ENCODE measurements around the gene DSTN. TPM values are rescaled to one million over a fixed set of nuclear protein-coding genes. Genes with fewer than 3 reads are reported as not detected.

DSTN gene
- total and polyA plus RNA-seq, 2 experiments from 2014 or later, result 162 to 459 TPM

DNA sequence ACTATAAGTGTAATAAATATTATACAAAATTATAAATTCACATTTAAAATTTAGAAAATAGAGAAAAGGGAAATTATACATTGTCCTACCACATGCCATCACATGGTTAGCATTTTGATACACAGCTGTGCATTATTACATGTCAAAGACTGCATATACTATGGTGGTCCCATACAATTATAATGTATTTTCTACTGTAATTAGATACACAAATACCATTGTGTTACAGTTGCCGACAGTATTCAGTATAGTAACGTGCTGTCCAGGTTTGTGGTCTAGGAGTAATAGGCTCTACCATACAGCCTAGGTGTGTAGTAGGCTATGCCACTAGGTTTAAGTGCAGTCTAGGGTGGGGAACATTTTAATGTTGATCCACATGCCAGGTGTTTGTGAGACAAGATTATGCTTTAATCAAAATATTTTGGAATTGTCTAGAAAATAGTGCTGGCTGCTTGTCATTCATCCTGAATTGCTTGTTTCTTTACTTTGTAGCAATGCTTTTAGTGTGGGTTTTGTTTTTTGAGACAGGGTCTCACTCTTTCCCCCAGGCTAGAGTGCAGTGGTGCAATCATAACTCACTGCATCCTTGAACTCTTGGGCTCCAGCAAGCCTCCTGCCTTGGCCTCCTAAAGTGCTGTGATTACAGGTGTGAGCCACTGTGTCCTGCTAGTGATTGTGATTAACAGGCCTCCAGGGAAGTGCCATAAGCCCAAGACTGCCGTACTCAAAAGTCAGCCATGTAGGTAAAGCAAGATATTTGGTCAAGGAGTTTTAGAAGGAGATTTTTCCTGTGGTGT is 39.0 kb downstream of the DSTN start (continued):
- TF ChIP-seq, protein P1, sequence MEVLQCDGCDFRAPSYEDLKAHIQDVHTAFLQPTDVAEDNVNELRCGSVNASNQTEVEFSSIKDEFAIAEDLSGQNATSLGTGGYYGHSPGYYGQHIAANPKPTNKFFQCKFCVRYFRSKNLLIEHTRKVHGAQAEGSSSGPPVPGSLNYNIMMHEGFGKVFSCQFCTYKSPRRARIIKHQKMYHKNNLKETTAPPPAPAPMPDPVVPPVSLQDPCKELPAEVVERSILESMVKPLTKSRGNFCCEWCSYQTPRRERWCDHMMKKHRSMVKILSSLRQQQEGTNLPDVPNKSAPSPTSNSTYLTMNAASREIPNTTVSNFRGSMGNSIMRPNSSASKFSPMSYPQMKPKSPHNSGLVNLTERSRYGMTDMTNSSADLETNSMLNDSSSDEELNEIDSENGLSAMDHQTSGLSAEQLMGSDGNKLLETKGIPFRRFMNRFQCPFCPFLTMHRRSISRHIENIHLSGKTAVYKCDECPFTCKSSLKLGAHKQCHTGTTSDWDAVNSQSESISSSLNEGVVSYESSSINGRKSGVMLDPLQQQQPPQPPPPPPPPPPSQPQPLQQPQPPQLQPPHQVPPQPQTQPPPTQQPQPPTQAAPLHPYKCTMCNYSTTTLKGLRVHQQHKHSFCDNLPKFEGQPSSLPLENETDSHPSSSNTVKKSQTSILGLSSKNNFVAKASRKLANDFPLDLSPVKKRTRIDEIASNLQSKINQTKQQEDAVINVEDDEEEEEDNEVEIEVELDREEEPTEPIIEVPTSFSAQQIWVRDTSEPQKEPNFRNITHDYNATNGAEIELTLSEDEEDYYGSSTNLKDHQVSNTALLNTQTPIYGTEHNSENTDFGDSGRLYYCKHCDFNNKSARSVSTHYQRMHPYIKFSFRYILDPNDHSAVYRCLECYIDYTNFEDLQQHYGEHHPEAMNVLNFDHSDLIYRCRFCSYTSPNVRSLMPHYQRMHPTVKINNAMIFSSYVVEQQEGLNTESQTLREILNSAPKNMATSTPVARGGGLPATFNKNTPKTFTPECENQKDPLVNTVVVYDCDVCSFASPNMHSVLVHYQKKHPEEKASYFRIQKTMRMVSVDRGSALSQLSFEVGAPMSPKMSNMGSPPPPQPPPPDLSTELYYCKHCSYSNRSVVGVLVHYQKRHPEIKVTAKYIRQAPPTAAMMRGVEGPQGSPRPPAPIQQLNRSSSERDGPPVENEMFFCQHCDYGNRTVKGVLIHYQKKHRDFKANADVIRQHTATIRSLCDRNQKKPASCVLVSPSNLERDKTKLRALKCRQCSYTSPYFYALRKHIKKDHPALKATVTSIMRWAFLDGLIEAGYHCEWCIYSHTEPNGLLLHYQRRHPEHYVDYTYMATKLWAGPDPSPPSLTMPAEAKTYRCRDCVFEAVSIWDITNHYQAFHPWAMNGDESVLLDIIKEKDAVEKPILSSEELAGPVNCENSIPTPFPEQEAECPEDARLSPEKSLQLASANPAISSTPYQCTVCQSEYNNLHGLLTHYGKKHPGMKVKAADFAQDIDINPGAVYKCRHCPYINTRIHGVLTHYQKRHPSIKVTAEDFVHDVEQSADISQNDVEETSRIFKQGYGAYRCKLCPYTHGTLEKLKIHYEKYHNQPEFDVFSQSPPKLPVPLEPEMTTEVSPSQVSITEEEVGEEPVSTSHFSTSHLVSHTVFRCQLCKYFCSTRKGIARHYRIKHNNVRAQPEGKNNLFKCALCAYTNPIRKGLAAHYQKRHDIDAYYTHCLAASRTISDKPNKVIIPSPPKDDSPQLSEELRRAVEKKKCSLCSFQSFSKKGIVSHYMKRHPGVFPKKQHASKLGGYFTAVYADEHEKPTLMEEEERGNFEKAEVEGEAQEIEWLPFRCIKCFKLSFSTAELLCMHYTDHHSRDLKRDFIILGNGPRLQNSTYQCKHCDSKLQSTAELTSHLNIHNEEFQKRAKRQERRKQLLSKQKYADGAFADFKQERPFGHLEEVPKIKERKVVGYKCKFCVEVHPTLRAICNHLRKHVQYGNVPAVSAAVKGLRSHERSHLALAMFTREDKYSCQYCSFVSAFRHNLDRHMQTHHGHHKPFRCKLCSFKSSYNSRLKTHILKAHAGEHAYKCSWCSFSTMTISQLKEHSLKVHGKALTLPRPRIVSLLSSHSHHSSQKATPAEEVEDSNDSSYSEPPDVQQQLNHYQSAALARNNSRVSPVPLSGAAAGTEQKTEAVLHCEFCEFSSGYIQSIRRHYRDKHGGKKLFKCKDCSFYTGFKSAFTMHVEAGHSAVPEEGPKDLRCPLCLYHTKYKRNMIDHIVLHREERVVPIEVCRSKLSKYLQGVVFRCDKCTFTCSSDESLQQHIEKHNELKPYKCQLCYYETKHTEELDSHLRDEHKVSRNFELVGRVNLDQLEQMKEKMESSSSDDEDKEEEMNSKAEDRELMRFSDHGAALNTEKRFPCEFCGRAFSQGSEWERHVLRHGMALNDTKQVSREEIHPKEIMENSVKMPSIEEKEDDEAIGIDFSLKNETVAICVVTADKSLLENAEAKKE (CRISPR knock-in tag; IDR thresholded peaks at IDR 0.05), result no peak
- no peak for TF ChIP-seq EZH2 (IDR thresholded peaks at IDR 0.05; ENCODE audit: low read depth, unreplicated experiment)
- no peak for TF ChIP-seq NANOG (IDR thresholded peaks at IDR 0.05; ENCODE audit: borderline replicate concordance)
- TF ChIP-seq, protein P2, sequence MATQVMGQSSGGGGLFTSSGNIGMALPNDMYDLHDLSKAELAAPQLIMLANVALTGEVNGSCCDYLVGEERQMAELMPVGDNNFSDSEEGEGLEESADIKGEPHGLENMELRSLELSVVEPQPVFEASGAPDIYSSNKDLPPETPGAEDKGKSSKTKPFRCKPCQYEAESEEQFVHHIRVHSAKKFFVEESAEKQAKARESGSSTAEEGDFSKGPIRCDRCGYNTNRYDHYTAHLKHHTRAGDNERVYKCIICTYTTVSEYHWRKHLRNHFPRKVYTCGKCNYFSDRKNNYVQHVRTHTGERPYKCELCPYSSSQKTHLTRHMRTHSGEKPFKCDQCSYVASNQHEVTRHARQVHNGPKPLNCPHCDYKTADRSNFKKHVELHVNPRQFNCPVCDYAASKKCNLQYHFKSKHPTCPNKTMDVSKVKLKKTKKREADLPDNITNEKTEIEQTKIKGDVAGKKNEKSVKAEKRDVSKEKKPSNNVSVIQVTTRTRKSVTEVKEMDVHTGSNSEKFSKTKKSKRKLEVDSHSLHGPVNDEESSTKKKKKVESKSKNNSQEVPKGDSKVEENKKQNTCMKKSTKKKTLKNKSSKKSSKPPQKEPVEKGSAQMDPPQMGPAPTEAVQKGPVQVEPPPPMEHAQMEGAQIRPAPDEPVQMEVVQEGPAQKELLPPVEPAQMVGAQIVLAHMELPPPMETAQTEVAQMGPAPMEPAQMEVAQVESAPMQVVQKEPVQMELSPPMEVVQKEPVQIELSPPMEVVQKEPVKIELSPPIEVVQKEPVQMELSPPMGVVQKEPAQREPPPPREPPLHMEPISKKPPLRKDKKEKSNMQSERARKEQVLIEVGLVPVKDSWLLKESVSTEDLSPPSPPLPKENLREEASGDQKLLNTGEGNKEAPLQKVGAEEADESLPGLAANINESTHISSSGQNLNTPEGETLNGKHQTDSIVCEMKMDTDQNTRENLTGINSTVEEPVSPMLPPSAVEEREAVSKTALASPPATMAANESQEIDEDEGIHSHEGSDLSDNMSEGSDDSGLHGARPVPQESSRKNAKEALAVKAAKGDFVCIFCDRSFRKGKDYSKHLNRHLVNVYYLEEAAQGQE (IDR thresholded peaks at IDR 0.05; ENCODE audit: unreplicated experiment), result no peak
- TF ChIP-seq CREB1 (CRISPR knock-in tag; IDR thresholded peaks at IDR 0.05; ENCODE audit: low read depth), result no peak
- TF ChIP-seq POLR2AphosphoS5 (IDR thresholded peaks at IDR 0.05; ENCODE audit: low read depth), result no peak

Measured in GM23338 (cell line).